ENCODE measurements around the gene TSHR. TPM values are rescaled to one million over a fixed set of nuclear protein-coding genes. Genes with fewer than 3 reads are reported as not detected.

TSHR gene
- total and polyA plus RNA-seq, 2 of the 4 experiments (the other 2 are of a cell fraction), result not detected

DNA sequence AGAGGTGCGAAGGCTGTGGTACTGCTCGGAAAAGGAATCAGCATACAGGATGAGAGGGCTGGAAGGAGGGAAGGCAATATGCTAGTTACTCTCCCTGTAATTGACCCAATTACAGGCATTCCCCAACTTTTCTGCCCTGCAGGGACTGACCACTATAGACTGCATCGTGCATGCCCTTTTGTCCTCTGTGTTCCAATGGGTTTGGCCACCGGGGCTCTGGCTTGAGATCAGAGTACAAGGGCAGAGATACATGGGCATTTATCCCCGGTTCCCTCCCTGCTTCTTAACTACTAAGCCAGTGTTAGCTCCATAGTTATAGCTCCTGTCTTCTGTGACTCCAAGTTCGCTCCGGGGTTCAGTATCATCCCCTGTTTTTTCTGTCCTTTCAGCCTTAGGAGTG is 205.7 kb downstream of the TSHR start:
- H4K20me1 ChIP-seq (ENCODE audit: insufficient read depth, low read length), result no peaks in the 10 kb centered on the region
- intact Hi-C loops (cut with micrococcal nuclease) (no loop called here), in situ Hi-C loops (cut with MboI; ENCODE audit: low sequenced_read_pairs) (loop anchor here (10.0 kb wide), 1 partner anchor 166 kb away; no protein-coding TSS in a partner anchor), dilution Hi-C loops (cut with HindIII; ENCODE audit: low sequenced_read_pairs, unreplicated experiment) (no loop called here)
- no peak for TF ChIP-seq CHD1 (IDR thresholded peaks at IDR 0.05; ENCODE audit: low read depth, low read length)
- TF ChIP-seq NFE2L2 (IDR thresholded peaks at IDR 0.05; ENCODE audit: low read depth, low read length), result no peak
- TF ChIP-seq, protein P1, sequence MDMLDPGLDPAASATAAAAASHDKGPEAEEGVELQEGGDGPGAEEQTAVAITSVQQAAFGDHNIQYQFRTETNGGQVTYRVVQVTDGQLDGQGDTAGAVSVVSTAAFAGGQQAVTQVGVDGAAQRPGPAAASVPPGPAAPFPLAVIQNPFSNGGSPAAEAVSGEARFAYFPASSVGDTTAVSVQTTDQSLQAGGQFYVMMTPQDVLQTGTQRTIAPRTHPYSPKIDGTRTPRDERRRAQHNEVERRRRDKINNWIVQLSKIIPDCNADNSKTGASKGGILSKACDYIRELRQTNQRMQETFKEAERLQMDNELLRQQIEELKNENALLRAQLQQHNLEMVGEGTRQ (IDR thresholded peaks at IDR 0.05; ENCODE audit: low read depth, low read length), result no peak
- TF ChIP-seq SMC3 (IDR thresholded peaks at IDR 0.05; ENCODE audit: low read depth, low read length), result no peak
- no peak for TF ChIP-seq MAZ (IDR thresholded peaks at IDR 0.05; ENCODE audit: borderline replicate concordance, low read depth, low read length)
- TF ChIP-seq RAD21 (IDR thresholded peaks at IDR 0.05; ENCODE audit: low read length), result no peak
- TF ChIP-seq, protein P2, sequence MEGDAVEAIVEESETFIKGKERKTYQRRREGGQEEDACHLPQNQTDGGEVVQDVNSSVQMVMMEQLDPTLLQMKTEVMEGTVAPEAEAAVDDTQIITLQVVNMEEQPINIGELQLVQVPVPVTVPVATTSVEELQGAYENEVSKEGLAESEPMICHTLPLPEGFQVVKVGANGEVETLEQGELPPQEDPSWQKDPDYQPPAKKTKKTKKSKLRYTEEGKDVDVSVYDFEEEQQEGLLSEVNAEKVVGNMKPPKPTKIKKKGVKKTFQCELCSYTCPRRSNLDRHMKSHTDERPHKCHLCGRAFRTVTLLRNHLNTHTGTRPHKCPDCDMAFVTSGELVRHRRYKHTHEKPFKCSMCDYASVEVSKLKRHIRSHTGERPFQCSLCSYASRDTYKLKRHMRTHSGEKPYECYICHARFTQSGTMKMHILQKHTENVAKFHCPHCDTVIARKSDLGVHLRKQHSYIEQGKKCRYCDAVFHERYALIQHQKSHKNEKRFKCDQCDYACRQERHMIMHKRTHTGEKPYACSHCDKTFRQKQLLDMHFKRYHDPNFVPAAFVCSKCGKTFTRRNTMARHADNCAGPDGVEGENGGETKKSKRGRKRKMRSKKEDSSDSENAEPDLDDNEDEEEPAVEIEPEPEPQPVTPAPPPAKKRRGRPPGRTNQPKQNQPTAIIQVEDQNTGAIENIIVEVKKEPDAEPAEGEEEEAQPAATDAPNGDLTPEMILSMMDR (conservative IDR thresholded peaks at IDR 0.05; ENCODE audit: low read depth, low read length), result no peak
- TF ChIP-seq RFX5 (IDR thresholded peaks at IDR 0.05; ENCODE audit: low read depth, low read length), result no peak
- TF ChIP-seq MXI1 (IDR thresholded peaks at IDR 0.05; ENCODE audit: borderline replicate concordance, low read depth, low read length), result no peak
- no peak for TF ChIP-seq RCOR1 (IDR thresholded peaks at IDR 0.05; ENCODE audit: insufficient replicate concordance, low read length)
- no peak for TF ChIP-seq FOS (IDR thresholded peaks at IDR 0.05; ENCODE audit: low read depth, low read length)
- no peaks in the 10 kb centered on the region for H3K9me3 ChIP-seq (ENCODE audit: control insufficient read depth, insufficient read depth, low read length)
- no peak overlapping the region for H4K91ac ChIP-seq (ENCODE audit: insufficient read depth, low read depth, low read length)
- no peak overlapping the region for H2AK9ac ChIP-seq (replicated peaks; ENCODE audit: low read depth, low read length, poor library complexity)
- H3K4me1 ChIP-seq (ENCODE audit: control insufficient read depth, insufficient read depth, low read length), result no peaks in the 10 kb centered on the region
- no peaks in the 10 kb centered on the region for H3K27me3 ChIP-seq (ENCODE audit: control insufficient read depth, insufficient read depth, low read length)
- no peak overlapping the region for H3K23ac ChIP-seq (ENCODE audit: low read depth, low read length)
- no peaks in the 10 kb centered on the region for H3K79me1 ChIP-seq (ENCODE audit: low read depth in 1 of 2, low read length in 2 of 2)
- H3K9ac ChIP-seq (ENCODE audit: low read depth, low read length), result no peak overlapping the region
- H3K4me2 ChIP-seq (ENCODE audit: low read depth, low read length), result no peak overlapping the region
- H3K9me1 ChIP-seq (ENCODE audit: insufficient read depth, low read length), result no peaks in the 10 kb centered on the region
- H3K36me3 ChIP-seq (ENCODE audit: control insufficient read depth, insufficient read depth, low read length), result no peaks in the 10 kb centered on the region
- H4K8ac ChIP-seq (ENCODE audit: low read depth in 2 of 2, low read length in 2 of 2), result no peak overlapping the region
- no peak overlapping the region for H2BK20ac ChIP-seq (ENCODE audit: low read depth, low read length)
- H2BK5ac ChIP-seq (ENCODE audit: low read depth, low read length, poor library complexity, severe bottlenecking), result no peak overlapping the region
- H4K5ac ChIP-seq (ENCODE audit: low read depth, low read length), result no peak overlapping the region
- CTCF ChIA-PET, result interaction anchor here (3.0 kb wide), 1 partner anchor 9 kb away, joined by 13 read pairs; no protein-coding TSS in a partner anchor
- BruUV-seq (replicated peaks), result no TSS peak
- 58% methylated on average over 2 of the region's 7 CpGs; no CpG with 5 or more reads in 1 of the 2 experiments for WGBS, 2 experiments (ENCODE audit: extremely low coverage in 2 of 2, insufficient read length in 1 of 2)
- no peak overlapping the region for H2AK5ac ChIP-seq (ENCODE audit: low read depth, low read length)
- H3K14ac ChIP-seq (replicated peaks; ENCODE audit: low read depth, low read length), result no peak overlapping the region
- no peak overlapping the region for H3K4ac ChIP-seq (ENCODE audit: low read depth, low read length)
- no peak overlapping the region for H2BK120ac ChIP-seq (ENCODE audit: low read depth, low read length)
- H3K27ac ChIP-seq (ENCODE audit: insufficient read depth, low read length), result no peak overlapping the region
- no peak overlapping the region for H3K56ac ChIP-seq (ENCODE audit: extremely low read depth, insufficient read depth, low read length)
- no peak overlapping the region for H3K18ac ChIP-seq (ENCODE audit: low read depth, low read length)
- H3K4me3 ChIP-seq (ENCODE audit: insufficient read depth, low read depth, low read length), result no peak overlapping the region
- DNase-seq (no peak), ATAC-seq (ENCODE audit: low read depth) (no peak)
- POLR2A ChIA-PET (ENCODE audit: unreplicated experiment), result no interaction called here
- H2BK15ac ChIP-seq (ENCODE audit: low read depth, low read length), result no peak overlapping the region
- no peak overlapping the region for H2AFZ ChIP-seq (replicated peaks; ENCODE audit: low read length, poor library complexity)
